Right kidney (tissue), 1 donor: ENCODE data around the gene FAM25G.

Source experiments
- DNase-seq: peaks from one replicate; pipeline ENCODE4 v3.0.0-alpha.2; 2016

Gene FAM25G

DNA sequence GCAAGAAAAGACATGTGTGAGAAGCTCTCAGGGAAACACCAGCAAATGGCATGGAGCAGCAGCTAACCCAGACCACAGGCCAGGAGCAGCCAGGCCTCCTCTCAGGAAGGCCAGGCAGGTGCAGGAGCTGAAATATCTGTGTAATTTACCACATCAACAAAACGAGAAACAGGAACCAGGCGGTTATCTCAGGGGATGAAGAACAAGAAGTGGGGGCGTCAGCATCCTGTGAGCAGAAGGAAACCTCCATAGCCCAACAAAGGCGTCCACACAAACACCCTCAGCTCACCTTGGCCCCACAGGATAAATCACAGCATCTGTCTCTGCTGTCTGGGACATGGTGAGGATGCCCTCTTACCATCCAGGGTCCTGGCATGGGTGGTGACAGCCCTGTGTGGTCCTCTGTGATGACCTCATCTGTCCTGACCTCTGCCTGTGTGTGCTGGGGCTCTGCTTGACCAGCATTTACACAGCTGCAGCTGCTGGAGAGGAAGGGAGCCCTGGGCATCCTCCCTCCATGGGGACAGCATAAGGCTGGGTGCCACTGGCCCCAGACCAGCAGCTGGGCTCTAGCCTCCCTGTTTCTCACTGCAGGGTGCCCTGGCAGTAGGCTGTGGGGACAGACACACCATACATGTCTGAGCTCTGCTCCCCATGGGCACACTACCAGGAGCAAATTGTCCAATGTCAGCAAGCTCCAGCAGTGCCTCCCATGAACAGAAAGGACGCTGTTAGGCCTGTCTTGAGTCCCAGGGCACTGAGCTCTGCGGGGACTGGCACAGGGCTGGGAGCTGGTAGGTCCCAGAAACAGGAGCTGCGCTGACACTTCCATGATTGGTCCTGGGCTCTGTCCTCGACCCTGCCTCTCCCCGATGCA lies 42.2 kb downstream of the FAM25G start:
- DNase-seq = no peak

DNA sequence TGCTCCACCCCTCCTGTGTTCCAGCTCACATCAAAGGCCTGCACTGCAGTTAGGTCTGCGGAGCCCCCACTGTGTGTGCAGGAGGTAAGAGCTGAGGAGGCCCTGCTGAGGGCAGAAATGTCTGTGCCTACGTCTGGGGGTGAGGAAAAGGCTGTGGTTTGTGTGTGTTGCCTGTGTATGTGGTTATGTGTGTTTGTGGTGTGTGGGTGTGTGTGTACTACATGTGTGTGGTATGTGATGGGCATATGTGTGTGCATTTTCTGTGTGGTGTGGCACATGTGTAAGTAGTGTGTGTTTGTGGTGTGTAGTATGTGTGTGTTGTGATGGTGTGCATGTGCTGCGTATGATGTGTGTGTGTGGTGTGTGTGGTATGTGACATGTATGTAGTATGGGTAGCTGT lies 43.8 kb downstream of the FAM25G start:
- no peak for DNase-seq

DNA sequence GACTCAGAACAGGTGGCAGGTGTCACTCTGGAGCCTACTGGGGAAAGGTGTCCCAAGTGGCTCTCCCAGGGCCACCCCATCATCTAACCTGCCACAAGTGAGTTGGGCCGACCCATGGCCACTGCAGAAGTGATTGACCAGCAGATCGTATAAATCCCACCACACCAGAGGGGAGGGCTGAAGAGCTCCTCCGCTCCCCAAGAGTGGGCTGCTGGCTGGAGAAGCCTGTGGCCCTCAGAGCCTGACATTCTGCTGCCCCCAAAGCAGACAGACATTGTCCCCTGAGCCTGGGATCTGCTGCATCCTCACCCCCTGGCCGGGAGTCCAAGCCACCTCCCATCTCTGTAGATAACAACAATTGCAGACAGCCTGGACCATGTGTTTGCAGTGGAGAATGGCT lies 44.3 kb downstream of the FAM25G start:
- DNase-seq = no peak

DNA sequence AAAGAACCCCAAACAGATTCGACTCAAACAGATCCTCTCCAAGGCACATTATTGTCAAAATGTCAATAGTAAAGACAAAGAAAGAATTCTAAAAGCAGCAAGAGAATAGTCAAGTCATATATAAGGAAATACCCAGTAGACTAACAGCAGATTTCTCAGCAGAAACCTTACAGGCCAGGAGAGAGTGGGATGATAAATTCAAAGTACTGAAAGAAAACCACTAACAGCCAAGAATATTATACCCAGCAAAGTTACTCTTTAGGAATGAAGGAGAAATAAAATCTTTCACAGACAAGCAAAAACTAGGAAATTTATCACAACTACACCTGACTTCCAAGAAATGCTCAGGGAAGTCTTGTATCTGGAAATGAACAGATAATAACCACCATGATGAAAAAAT lies 45.8 kb downstream of the FAM25G start:
- no peak for DNase-seq

DNA sequence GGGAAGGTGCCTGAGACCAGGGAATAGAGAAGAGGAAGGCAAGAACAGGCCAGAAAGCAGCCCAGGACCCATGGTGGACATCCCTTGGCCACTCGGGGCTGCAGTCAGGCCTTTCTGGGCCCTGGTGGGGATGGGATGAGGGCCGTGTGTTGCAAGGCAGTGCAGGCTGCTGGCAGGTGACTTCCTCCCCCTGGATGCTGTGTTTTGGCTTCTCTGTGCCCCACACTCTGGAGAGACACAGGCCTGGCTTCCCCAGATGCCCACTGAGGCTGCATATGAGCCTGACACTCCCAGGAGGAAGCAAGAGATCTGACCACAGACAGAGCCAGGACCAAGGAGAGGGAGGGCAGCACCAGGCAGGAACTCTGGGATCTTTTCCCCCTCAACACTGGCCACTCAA lies 47.5 kb downstream of the FAM25G start:
- no peak for DNase-seq

DNA sequence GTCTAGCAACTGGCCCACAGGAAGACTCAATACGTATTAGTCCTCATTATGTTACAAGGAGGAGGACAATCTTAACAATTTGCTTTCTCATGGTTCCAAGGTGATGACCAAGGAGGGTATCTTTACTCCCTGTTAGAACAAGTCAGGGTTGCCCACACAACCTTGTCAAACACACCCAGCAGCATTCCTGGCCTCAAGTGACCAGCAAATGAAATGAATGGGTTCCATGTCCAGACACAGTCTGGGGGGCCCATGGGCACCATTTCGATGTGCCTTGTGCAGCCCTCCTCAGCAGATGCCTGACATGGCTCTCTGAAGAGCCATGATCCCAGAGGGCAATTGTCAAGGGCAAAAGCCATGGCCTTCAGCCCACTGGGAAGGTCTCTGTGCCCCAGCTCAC lies 48.4 kb downstream of the FAM25G start:
- no peak for DNase-seq

DNA sequence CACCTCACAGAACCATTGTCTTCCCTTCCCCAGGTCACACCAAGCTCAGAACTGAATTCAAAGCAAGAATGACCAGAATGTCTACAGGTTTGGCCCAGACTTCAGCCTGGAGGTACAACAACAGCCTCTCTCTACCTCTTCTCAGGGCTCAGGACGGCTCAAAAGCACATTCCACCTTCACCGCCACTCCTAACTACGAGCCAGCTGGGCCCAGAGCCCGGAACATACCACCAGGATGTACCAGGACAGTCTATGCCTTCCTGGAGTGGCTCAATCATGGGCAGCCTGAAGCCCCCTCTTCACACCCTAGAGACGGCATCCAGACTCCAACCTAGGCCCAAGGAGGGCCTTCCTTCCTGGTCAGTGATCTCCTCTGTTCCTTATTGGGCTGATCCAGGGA lies 49.1 kb downstream of the FAM25G start:
- DNase-seq = no peak

DNA sequence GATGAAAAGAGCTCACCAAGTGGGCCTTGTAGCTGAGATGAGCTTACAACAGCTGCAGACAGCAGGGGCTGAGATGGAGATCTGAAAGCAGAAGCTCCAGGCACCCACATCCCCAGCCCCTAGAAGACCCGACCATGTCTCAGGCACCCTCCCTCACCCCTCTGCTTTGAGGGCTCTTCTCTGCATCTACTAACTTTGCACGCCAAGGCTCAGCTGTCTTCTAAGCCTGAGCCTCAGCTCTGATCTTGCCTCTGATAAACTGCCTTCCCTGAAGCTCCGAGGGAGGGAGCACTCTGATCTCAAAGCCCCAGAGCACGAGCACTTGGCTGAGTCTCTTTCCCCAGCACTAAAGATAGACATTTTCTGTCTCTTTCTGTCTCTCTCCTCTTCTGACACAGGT lies 49.6 kb downstream of the FAM25G start:
- DNase-seq = no peak

DNA sequence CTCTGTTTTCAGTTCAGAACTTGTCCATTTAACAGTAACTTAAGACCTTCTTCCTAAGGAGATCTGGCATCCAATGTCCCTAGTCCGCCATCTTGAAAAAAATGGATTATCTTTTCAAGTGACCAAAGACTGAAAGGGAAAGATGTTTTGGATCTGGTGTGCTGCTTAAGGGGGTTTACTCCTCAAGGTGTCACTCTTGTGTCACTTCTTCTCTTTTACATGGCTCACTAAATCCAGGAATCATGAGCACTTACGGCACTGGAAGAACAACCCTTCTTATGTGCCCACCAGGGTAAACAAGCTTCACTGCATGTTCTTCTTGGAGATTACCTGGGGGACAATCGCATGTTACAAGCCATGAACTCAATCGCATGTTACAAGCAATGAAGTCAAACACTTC lies 51.3 kb downstream of the FAM25G start:
- no peak for DNase-seq

DNA sequence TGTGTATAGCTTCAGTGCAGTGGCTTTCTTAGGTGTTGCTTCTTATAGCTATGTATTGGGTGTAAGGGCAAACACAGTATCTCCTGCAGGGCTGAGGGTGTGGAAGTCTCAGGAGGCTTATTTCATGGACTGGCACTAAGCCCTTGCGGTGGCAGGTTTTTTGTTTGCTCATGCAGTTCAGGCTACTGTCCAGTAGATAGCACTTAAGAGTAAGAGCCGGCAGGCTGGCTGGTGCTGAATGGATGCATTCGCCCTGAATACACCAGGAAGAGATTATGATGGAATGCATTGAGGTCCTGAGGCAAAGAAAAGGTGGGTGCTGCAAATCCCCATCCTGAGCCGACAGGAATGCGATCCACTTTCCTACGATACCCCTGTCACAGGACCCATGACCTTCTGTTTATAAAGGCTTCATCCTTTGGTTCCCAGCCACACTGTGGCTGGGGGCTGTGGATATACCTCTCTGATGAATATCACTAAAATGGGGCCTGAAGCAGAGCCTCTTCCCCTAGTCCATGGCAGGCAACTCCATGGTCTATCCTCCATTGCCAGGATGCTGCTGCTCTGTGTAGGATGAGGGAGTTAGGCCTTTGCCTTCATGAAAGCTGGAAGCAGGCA lies 52.5 kb downstream of the FAM25G start:
- no peak for DNase-seq
